Measurements from ENCODE around the gene HMCN2. TPM values are rescaled to one million over a fixed set of nuclear protein-coding genes. Genes with fewer than 3 reads are reported as not detected.

Gene HMCN2
- total and polyA plus RNA-seq, 2 donors from 2014 or later: 0.99 to 8.6 TPM

GRCh38 chr9:130244548-130245165, 20.9 kb upstream of the HMCN2 start:
- Histone ChIP-seq H3K4me1 (ENCODE audit: control insufficient read depth in 2 of 3, insufficient read depth in 2 of 3, low read depth in 1 of 3, low read length in 3 of 3) (peaks cover 0 to 7% (median 5%) of the 10 kb centered on the region in 3 donors), H3K27me3 (ENCODE audit: control insufficient read depth, insufficient read depth, low read length) (no peaks in the 10 kb centered on the region), H3K27ac (ENCODE audit: low read depth in 2 of 2, low read length in 2 of 2) (no peak overlapping the region), H3K9me3 (ENCODE audit: control insufficient read depth in 2 of 3, insufficient read depth in 1 of 3, low read length in 3 of 3) (no peaks in the 10 kb centered on the region), H3K9ac (ENCODE audit: low read length in 3 of 3) (no peak overlapping the region), H3K4me3 (ENCODE audit: low read length in 3 of 3) (no peak overlapping the region), H3K36me3 (ENCODE audit: control insufficient read depth in 2 of 3, insufficient read depth in 3 of 3, low read length in 3 of 3) (no peaks in the 10 kb centered on the region)
- no peak for TF ChIP-seq CTCF (IDR thresholded peaks at IDR 0.05; ENCODE audit: borderline replicate concordance, extremely low read depth, insufficient read depth)
- no peak for DNase-seq
- intact Hi-C loops (cut with DNase I): no loop called here
- FAIRE-seq: no peak

DNA sequence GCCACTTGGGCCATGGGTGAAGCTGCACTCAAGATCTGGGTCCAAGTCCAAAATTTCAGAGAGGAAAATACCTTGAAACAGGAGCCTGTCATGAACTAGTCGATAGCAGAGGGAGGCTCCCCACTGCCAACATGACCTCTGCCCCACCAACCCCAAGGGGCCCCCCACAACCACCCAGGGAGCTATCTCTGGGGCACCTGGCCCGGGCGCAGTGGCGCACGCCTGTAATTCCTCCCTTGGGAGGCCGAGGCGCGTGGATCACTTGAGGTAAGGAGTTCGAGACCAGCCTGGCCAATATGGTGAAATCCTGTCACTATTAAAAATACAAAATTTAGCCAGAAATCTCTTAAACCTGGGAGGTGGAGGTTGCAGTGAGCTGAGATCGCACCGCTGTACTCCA, 20.1 kb upstream of the HMCN2 start:
- Histone ChIP-seq H3K9ac (ENCODE audit: low read length in 3 of 3) (no peak overlapping the region), H3K36me3 (ENCODE audit: control insufficient read depth in 2 of 3, insufficient read depth in 3 of 3, low read length in 3 of 3) (no peaks in the 10 kb centered on the region), H3K27ac (ENCODE audit: low read depth in 2 of 2, low read length in 2 of 2) (no peak overlapping the region), H3K4me1 (ENCODE audit: control insufficient read depth in 2 of 3, insufficient read depth in 2 of 3, low read depth in 1 of 3, low read length in 3 of 3) (peaks cover 0 to 5% (median 3%) of the 10 kb centered on the region in 3 donors), H3K27me3 (ENCODE audit: control insufficient read depth, insufficient read depth, low read length) (no peaks in the 10 kb centered on the region), H3K4me3 (ENCODE audit: low read length in 3 of 3) (no peak overlapping the region), H3K9me3 (ENCODE audit: control insufficient read depth in 2 of 3, insufficient read depth in 1 of 3, low read length in 3 of 3) (no peaks in the 10 kb centered on the region)
- FAIRE-seq (no peak), DNase-seq (no peak)
- intact Hi-C loops (cut with DNase I): no loop called here
- no peak for TF ChIP-seq CTCF (IDR thresholded peaks at IDR 0.05; ENCODE audit: borderline replicate concordance, extremely low read depth, insufficient read depth)

- peaks cover 0 to 5% (median 3%) of the 10 kb centered on the region in 3 donors for H3K4me1 ChIP-seq (ENCODE audit: control insufficient read depth in 2 of 3, insufficient read depth in 2 of 3, low read depth in 1 of 3, low read length in 3 of 3)
- TF ChIP-seq CTCF (IDR thresholded peaks at IDR 0.05; ENCODE audit: borderline replicate concordance, extremely low read depth, insufficient read depth): no peak
- no peak overlapping the region for H3K27ac ChIP-seq (ENCODE audit: low read depth in 2 of 2, low read length in 2 of 2)
- H3K36me3 ChIP-seq (ENCODE audit: control insufficient read depth in 2 of 3, insufficient read depth in 3 of 3, low read length in 3 of 3): no peaks in the 10 kb centered on the region
- FAIRE-seq (no peak), DNase-seq (no peak)
- peaks cover 0 to 3% (median 0%) of the 10 kb centered on the region in 3 donors for H3K9me3 ChIP-seq (ENCODE audit: control insufficient read depth in 2 of 3, insufficient read depth in 1 of 3, low read length in 3 of 3)
- H3K4me3 ChIP-seq (ENCODE audit: low read length in 3 of 3): no peak overlapping the region
- H3K27me3 ChIP-seq (ENCODE audit: control insufficient read depth, insufficient read depth, low read length): no peaks in the 10 kb centered on the region
- H3K9ac ChIP-seq (ENCODE audit: low read length in 3 of 3): no peak overlapping the region
- intact Hi-C loops (cut with DNase I): no loop called here
Measured at GRCh38 chr9:130246126-130246525, 19.4 kb upstream of the HMCN2 start.
